ENCODE results near the gene ABRAXAS1.
"Not testable (repeated sequence)": the region's sequence is repeated elsewhere in the genome, so short reads cannot be mapped to it uniquely, and the experiment has no call there.

The ABRAXAS1 gene

GRCh38 chr4:83484500-83485461 is at the start of gene ABRAXAS1:
TSS of gene ABRAXAS1 (minus strand) at chr4:83485100. CDS start at chr4:83485072, 28 bp downstream.
- in situ Hi-C loops (cut with HindIII; ENCODE audit: low sequenced_read_pairs), result no loop called here

DNA sequence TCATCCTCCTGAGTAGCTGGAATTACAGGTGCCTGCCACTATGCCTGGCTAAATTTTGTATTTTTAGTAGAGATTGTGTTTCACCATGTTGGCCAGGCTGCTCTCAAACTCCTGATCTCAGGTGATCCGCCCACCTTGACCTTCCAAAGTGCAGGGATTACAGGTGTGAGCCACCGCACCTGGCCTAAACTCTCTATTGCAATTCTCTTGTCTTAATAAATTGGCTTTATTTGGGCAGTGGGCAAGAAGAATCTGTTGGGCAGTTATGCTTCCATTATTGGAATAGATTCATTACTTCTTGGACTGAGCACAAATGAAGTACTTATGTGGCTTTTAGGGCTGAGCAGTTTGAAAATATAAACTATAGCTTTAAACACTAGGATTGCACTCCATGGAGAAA is 42.8 kb upstream of the ABRAXAS1 start:
- in situ Hi-C loops (cut with HindIII; ENCODE audit: low sequenced_read_pairs), result no loop called here

DNA sequence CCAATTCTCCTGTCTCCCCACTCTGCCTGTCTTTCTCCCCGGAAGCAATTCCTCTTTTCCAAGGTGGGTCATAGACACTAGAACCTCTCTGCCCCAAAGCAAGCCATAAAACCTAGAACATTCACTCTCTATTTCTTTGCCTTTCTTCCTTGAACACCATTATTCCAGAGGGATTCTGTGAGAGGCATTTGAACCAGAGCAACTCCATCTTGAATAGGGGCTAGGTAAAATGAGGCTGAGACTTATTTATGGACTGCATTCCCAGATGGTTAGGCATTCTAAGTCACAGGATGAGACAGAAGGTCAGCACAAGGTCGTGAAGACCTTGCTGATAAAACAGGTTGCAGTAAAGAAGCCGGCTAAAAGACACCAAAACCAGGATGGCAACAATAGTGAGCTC is 37.3 kb upstream of the ABRAXAS1 start:
- in situ Hi-C loops (cut with HindIII; ENCODE audit: low sequenced_read_pairs), result no loop called here

- in situ Hi-C loops (cut with HindIII; ENCODE audit: low sequenced_read_pairs), result no loop called here
These were observed 31.3 kb upstream of the ABRAXAS1 start for GRCh38 chr4:83516042-83516772.

DNA sequence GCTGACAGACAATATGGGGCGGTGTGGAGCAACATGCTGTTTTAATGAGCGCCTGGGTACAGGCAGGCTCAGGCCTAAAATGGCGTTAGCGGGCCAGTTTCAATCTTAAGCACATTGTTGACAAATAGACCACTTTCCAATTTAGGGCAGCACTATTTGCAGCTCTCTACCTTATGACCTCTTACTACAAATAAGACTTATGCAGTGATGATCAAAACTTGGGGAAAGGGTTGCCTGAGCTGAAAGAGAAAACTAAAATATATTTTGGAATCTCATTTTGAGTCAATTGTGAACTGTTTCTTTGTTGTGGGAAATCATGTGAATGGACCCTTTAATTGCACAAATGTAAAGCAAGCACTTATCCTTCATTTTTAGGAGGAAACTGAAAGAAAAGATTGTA is 25.5 kb upstream of the ABRAXAS1 start:
- in situ Hi-C loops (cut with HindIII; ENCODE audit: low sequenced_read_pairs), result no loop called here

- in situ Hi-C loops (cut with HindIII; ENCODE audit: low sequenced_read_pairs), result not testable (repeated sequence)
These were observed 24.3 kb upstream of the ABRAXAS1 start for GRCh38 chr4:83509156-83509585.

GRCh38 chr4:83504996-83505395 is 20.1 kb upstream of the ABRAXAS1 start:
- in situ Hi-C loops (cut with HindIII; ENCODE audit: low sequenced_read_pairs), result loop anchor here (5.0 kb wide), 1 partner anchor 137 kb away; no protein-coding TSS in a partner anchor

DNA sequence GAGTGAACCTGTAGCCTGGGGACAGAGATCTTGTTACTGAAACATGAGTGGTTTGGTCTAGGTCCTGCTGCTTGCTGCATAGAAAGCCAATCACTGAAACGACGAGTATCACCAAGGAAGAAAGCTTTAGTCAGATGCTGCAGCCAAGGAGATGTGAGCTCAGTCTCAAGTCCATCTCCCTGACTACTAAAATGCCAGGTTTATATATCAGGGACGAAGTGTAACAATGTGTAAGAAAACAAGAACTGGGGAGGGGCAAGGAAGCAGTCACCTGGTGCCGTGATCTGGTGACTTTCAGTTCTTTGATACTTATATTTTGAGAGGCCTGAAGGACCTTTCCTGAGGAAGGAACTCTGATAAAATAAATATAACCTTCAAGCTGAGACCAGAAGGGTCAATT is 19.6 kb upstream of the ABRAXAS1 start:
- in situ Hi-C loops (cut with HindIII; ENCODE audit: low sequenced_read_pairs), result loop anchor here (5.0 kb wide), 1 partner anchor 138 kb away; no protein-coding TSS in a partner anchor

- in situ Hi-C loops (cut with HindIII; ENCODE audit: low sequenced_read_pairs), result loop anchor here (5.0 kb wide), 1 partner anchor 138 kb away; no protein-coding TSS in a partner anchor
These were observed 19.1 kb upstream of the ABRAXAS1 start for GRCh38 chr4:83503974-83504373.

DNA sequence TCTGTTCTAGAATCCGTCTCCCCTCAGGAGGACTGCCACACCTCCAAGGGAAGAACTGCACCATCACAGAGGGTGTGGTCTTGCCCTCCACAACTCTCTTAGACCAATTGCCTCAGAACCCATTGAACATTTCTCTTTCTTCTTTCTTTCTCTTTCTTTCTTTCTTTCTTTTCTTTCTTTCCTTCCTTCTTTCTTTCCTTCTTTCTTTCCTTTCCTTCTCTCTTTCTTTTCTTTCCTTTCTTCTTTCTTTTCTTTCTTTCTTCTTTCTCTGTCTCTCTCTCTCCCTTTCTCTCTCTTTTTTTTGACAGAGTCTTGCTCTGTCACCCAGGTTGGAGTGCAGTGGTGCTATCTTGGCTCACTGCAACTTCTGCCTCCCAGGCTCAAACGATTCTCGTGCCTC is 16.8 kb upstream of the ABRAXAS1 start:
- in situ Hi-C loops (cut with HindIII; ENCODE audit: low sequenced_read_pairs), result loop anchor here (5.0 kb wide), 1 partner anchor 141 kb away; no protein-coding TSS in a partner anchor

GRCh38 chr4:83498187-83498586 is 13.3 kb upstream of the ABRAXAS1 start:
- in situ Hi-C loops (cut with HindIII; ENCODE audit: low sequenced_read_pairs), result no loop called here

GRCh38 chr4:83496085-83496917 is 11.4 kb upstream of the ABRAXAS1 start:
- in situ Hi-C loops (cut with HindIII; ENCODE audit: low sequenced_read_pairs), result not testable (repeated sequence)

DNA sequence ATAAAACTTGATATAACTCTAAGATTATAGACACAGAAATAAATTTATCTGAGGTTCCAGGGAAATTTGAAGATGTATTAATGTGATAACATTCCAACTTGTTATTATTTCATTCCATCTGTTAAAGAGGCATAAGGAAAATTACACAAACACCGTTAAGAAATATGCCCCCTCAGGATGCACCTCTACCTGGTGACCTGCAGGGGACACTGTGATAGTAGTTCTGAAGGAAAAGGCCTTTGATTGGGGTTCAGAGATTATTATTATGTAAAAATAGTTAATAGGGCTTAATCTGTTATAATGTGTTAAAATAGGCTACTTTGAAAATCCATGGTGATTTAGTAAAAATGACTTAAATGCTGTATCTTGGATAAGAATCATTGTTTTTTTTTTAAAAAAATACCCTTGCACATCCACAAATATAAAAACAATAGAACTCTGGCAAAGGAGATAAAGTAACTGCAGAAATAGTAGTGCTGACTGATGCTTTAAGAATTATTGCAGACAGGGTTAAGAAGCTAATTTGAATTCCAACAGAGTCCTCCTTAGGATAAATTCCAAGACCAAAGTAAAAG is 6.1 kb upstream of the ABRAXAS1 start:
- in situ Hi-C loops (cut with HindIII; ENCODE audit: low sequenced_read_pairs), result no loop called here

- in situ Hi-C loops (cut with HindIII; ENCODE audit: low sequenced_read_pairs), result no loop called here
These were observed 4.9 kb upstream of the ABRAXAS1 start for GRCh38 chr4:83489711-83490326.

- in situ Hi-C loops (cut with HindIII; ENCODE audit: low sequenced_read_pairs), result no loop called here
These were observed 1.7 kb upstream of the ABRAXAS1 start for GRCh38 chr4:83486457-83487129.

DNA sequence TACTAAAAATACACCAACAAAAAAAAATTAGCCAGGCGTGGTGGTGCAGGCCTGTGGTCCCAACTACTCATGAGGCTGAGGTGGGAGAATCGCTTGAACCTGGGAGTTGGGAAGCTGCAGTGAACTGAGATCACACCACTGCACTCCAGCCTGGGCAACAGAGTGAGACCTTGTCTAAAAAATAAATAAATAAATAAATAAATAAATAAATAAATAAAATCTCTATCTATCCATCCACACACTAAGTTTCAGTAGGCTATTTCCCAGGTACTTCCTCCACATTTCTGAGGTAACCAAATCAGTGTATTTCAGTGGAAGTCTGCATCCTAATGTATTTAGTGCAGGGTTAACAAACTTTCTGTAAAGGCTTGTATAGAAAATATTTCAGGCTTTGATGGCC is 10.9 kb downstream of the ABRAXAS1 start:
- in situ Hi-C loops (cut with HindIII; ENCODE audit: low sequenced_read_pairs), result no loop called here

DNA sequence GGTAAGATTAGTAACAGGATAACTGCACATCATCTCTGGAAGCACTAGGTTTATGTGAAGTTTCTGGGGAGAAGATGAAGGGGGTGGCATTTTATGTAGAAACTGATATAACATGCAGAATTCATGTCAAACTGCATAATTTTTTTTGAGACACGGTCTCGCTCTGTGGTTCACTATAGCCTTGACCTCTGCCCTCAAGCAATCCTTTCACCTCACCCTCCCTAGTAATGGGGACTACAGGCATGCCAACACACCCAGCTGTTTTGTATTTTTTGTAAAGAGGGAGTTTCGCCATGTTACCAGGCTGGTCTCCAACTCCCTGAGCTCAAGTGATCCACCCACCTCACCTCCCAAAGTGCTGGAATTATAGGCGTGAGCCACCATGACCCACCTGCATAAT is 11.5 kb downstream of the ABRAXAS1 start:
- in situ Hi-C loops (cut with HindIII; ENCODE audit: low sequenced_read_pairs), result no loop called here

- in situ Hi-C loops (cut with HindIII; ENCODE audit: low sequenced_read_pairs), result loop anchor here (5.0 kb wide), 1 partner anchor 104 kb away; no protein-coding TSS in a partner anchor
These were observed 28.8 kb downstream of the ABRAXAS1 start for GRCh38 chr4:83456184-83456501.

Data from endothelial cell of hepatic sinusoid (primary cell).